Measurements from ENCODE around the gene TBP. TPM values are rescaled to one million over a fixed set of nuclear protein-coding genes. Genes with fewer than 3 reads are reported as not detected.

TBP gene
- total and polyA plus RNA-seq, 2 of the 13 experiments (the other 11 are each of a cell fraction or from before 2014, with no cell fraction given), result 21.7 to 28.1 TPM

DNA sequence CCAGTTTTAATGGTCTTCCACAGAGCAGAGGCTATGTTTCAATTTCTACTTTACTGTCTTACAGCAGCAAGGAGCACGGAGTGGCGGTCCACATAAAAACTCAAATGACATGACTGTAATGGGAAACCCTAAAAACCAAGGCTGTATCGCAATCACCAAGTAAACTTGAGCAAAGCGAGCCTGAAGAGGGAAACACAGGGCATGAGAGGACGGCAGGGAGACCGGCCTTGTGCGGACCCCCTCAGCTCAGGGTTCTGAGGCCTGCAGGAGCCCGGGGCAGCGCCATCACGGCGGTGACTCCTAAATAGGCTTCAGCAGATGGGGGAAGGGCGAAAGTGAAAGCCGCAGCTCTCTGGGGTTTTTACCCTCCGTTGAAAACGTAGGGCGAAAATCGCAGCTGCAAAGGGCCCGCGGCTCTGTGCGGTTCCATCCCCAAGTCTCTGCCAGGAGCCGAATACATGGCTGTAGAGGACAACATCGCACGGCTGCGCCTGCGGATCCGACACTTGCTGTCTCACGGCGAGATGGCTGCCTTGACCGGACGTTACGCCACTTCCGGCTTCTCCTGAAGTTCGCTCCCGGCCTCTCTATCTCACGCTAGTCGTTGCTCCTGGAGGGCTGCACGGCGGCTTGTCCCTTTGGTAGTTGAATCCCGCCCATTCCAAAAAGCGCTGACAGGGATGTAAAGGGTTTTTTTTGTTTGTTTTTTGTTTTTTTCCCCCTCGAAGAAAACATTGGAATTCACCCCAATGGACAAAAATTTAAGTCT lies 1.2 kb upstream of the TBP start, which contains the start of gene PSMB1 (continued):
- TF ChIP-seq, protein P1, sequence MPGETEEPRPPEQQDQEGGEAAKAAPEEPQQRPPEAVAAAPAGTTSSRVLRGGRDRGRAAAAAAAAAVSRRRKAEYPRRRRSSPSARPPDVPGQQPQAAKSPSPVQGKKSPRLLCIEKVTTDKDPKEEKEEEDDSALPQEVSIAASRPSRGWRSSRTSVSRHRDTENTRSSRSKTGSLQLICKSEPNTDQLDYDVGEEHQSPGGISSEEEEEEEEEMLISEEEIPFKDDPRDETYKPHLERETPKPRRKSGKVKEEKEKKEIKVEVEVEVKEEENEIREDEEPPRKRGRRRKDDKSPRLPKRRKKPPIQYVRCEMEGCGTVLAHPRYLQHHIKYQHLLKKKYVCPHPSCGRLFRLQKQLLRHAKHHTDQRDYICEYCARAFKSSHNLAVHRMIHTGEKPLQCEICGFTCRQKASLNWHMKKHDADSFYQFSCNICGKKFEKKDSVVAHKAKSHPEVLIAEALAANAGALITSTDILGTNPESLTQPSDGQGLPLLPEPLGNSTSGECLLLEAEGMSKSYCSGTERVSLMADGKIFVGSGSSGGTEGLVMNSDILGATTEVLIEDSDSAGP (CRISPR knock-in tag; IDR thresholded peaks at IDR 0.05; ENCODE audit: borderline replicate concordance), result peak; percentile 79; the same call in 1 of the 2 replicates
- peak; percentile 97 for TF ChIP-seq ZNF781 (CRISPR knock-in tag; IDR thresholded peaks at IDR 0.05; ENCODE audit: borderline replicate concordance, not compliant biosample characterization)
- TF ChIP-seq STAG1 (CRISPR knock-in tag; IDR thresholded peaks at IDR 0.05), result no peak
- no peak for TF ChIP-seq ZNF569 (CRISPR knock-in tag; IDR thresholded peaks at IDR 0.05; ENCODE audit: borderline replicate concordance)
- TF ChIP-seq ATF7 (IDR thresholded peaks at IDR 0.05), result no peak
- TF ChIP-seq ATF7 (CRISPR knock-in tag; IDR thresholded peaks at IDR 0.05), result peak; percentile 77; the same call in 1 of the 2 replicates
- TF ChIP-seq, protein P2, sequence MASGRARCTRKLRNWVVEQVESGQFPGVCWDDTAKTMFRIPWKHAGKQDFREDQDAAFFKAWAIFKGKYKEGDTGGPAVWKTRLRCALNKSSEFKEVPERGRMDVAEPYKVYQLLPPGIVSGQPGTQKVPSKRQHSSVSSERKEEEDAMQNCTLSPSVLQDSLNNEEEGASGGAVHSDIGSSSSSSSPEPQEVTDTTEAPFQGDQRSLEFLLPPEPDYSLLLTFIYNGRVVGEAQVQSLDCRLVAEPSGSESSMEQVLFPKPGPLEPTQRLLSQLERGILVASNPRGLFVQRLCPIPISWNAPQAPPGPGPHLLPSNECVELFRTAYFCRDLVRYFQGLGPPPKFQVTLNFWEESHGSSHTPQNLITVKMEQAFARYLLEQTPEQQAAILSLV (CRISPR knock-in tag; IDR thresholded peaks at IDR 0.05; ENCODE audit: borderline replicate concordance), result peak; percentile 87; the same call in 1 of the 2 replicates
- no peak for TF ChIP-seq NR2F1 (CRISPR knock-in tag; IDR thresholded peaks at IDR 0.05)
- TF ChIP-seq HCFC1 (IDR thresholded peaks at IDR 0.05; ENCODE audit: low read depth, low read length), result peak; percentile 70
- TF ChIP-seq, protein P3, sequence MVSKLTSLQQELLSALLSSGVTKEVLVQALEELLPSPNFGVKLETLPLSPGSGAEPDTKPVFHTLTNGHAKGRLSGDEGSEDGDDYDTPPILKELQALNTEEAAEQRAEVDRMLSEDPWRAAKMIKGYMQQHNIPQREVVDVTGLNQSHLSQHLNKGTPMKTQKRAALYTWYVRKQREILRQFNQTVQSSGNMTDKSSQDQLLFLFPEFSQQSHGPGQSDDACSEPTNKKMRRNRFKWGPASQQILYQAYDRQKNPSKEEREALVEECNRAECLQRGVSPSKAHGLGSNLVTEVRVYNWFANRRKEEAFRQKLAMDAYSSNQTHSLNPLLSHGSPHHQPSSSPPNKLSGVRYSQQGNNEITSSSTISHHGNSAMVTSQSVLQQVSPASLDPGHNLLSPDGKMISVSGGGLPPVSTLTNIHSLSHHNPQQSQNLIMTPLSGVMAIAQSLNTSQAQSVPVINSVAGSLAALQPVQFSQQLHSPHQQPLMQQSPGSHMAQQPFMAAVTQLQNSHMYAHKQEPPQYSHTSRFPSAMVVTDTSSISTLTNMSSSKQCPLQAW (CRISPR knock-in tag; IDR thresholded peaks at IDR 0.05), result peak; percentile 42; the same call in 1 of the 2 replicates
- TF ChIP-seq PITX1 (CRISPR knock-in tag; IDR thresholded peaks at IDR 0.05), result peak; percentile 86
- TF ChIP-seq RARA (CRISPR knock-in tag; IDR thresholded peaks at IDR 0.05), result 0 out of 2 replicates have a peak, but pooled peaks have one; percentile 20
- TF ChIP-seq ZNF773 (CRISPR knock-in tag; IDR thresholded peaks at IDR 0.05; ENCODE audit: borderline replicate concordance), result no peak
- TF ChIP-seq NFIB (CRISPR knock-in tag; IDR thresholded peaks at IDR 0.05; ENCODE audit: borderline replicate concordance), result no peak
- no peak for TF ChIP-seq ZNF263 (CRISPR knock-in tag; IDR thresholded peaks at IDR 0.05)
- no peak for TF ChIP-seq NCOA2 (CRISPR knock-in tag; IDR thresholded peaks at IDR 0.05)
- TF ChIP-seq MXI1 (IDR thresholded peaks at IDR 0.05; ENCODE audit: borderline replicate concordance, low read depth, low read length), result peak; percentile 89; the same call in 2 of the 3 replicates
- TF ChIP-seq HNRNPL (IDR thresholded peaks at IDR 0.05; ENCODE audit: low read depth, low read length), result 0 out of 2 replicates have a peak, but pooled peaks have one; percentile 58
- no peak; the same call in 1 of the 2 replicates for TF ChIP-seq GATAD2A (CRISPR knock-in tag; IDR thresholded peaks at IDR 0.05)

Measured in HepG2 (cell line).